Measurements from ENCODE around the gene NEK11.

Gene NEK11

GRCh38 chr3:131306242-131306641 lies 279.6 kb downstream of the NEK11 start:
- H3K4me3 ChIP-seq (ENCODE audit: low read depth, low read length): no peak overlapping the region
- no peak for TF ChIP-seq CTCF (conservative IDR thresholded peaks at IDR 0.05; ENCODE audit: low read depth, low read length)
- DNase-seq (ENCODE audit: low read depth): no peak

- no peak for DNase-seq (ENCODE audit: low read depth)
- TF ChIP-seq CTCF (conservative IDR thresholded peaks at IDR 0.05; ENCODE audit: low read depth, low read length): no peak
- no peak overlapping the region for H3K4me3 ChIP-seq (ENCODE audit: low read depth, low read length)
Observed at GRCh38 chr3:131314318-131314717, 287.6 kb downstream of the NEK11 start.

- no peak for DNase-seq (ENCODE audit: low read depth)
- no peak overlapping the region for H3K4me3 ChIP-seq (ENCODE audit: low read depth, low read length)
- TF ChIP-seq CTCF (conservative IDR thresholded peaks at IDR 0.05; ENCODE audit: low read depth, low read length): no peak
Observed at GRCh38 chr3:131315162-131315561, 288.5 kb downstream of the NEK11 start.

- no peak overlapping the region for H3K4me3 ChIP-seq (ENCODE audit: low read depth, low read length)
- no peak for DNase-seq (ENCODE audit: low read depth)
- no peak for TF ChIP-seq CTCF (conservative IDR thresholded peaks at IDR 0.05; ENCODE audit: low read depth, low read length)
Observed at GRCh38 chr3:131317667-131318066, 291.0 kb downstream of the NEK11 start.

GRCh38 chr3:131323014-131323413 lies 296.3 kb downstream of the NEK11 start:
- no peak overlapping the region for H3K4me3 ChIP-seq (ENCODE audit: low read depth, low read length)
- TF ChIP-seq CTCF (conservative IDR thresholded peaks at IDR 0.05; ENCODE audit: low read depth, low read length): no peak
- DNase-seq (ENCODE audit: low read depth): no peak

- no peak for DNase-seq (ENCODE audit: low read depth)
- H3K4me3 ChIP-seq (ENCODE audit: low read depth, low read length): no peak overlapping the region
- TF ChIP-seq CTCF (conservative IDR thresholded peaks at IDR 0.05; ENCODE audit: low read depth, low read length): no peak
Observed at GRCh38 chr3:131323792-131324191, 297.1 kb downstream of the NEK11 start.

- no peak for TF ChIP-seq CTCF (conservative IDR thresholded peaks at IDR 0.05; ENCODE audit: low read depth, low read length)
- peak; percentile 65 for DNase-seq (ENCODE audit: low read depth)
- H3K4me3 ChIP-seq (ENCODE audit: low read depth, low read length): no peak overlapping the region
Observed at GRCh38 chr3:131324923-131325322, 298.2 kb downstream of the NEK11 start.

Measured in choroid plexus epithelial cell (primary cell).